Colon (tissue), 2 donors: ENCODE results near the gene OR51I1.

Experiments used
- FAIRE-seq: peaks from 2 replicates; lab custom pipeline; 2012; peaks lifted over from hg19 to GRCh38; lab: Jason Lieb, UNC
- donor health status: control.
- donor health status: control.

The OR51I1 gene

DNA sequence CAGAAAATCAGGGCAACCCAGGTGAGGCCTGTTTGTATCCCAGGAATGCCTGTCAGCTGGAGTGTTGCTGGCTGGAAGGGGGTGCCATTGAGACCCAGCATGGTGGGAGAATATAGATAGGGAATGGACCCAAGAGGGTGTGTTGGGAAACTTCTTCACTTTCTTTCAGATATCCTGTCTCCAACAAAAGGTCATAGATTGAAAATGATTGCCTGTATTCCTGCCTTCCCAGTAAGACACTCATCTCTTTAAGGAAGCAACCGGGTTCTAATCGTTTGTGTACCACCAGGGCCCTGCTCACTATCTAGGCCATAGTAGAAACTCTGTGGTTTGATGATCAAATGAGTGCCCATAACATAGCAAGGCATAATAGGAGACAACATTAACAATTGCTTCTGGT lies at the start of gene OR51I1:
TSS of gene OR51I1 (minus strand) at position 101 of the 400 bp plus-strand sequence. CDS start at position 101, 0 bp downstream.
- FAIRE-seq: no peak

DNA sequence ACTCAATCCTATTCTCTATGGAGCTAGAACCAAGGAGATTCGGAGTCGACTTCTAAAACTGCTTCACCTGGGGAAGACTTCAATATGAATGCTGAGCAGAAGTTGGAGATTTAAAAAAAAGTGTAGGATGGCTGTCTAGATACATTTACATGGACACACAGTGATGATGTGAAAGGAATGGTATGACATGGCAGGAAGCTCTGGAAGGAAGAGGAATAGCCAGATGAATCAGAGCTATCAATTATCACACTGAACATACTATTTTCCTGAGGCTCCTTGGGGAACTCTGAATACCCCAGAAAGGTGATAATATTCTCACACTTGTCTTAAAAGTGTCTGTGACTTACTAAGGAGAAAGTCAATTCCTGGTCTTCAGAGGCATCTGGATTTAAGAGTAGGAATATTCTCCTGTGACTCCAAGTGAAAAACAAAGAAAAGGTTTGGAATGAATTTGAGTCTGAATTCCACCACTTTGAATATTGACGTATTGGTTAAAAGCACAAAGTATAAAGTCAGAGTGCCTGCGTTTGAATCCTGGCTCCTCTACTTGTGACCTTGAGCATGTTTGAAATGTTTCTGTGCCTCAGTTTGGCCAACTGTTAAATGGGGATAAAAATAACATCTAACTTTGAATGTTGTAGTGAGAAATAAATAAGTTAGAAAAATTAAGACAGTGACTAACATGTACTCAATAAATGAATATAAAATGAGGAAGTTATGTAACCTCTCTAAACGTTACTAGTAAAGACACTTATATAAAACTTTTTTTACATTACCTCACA lies 48.5 kb upstream of the OR51I1 start:
- no peak for FAIRE-seq

DNA sequence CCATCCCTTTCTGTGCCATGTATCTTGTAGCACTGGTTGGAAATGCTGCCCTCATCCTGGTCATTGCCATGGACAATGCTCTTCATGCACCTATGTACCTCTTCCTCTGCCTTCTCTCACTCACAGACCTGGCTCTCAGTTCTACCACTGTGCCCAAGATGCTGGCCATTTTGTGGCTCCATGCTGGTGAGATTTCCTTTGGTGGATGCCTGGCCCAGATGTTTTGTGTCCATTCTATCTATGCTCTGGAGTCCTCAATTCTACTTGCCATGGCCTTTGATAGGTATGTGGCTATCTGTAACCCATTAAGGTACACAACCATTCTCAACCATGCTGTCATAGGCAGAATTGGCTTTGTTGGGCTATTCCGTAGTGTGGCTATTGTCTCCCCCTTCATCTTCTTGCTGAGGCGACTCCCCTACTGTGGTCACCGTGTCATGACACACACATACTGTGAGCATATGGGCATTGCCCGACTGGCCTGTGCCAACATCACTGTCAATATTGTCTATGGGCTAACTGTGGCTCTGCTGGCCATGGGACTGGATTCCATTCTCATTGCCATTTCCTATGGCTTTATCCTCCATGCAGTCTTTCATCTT lies 47.6 kb upstream of the OR51I1 start:
- FAIRE-seq: no peak

GRCh38 chr11:5488385-5488784 lies 47.1 kb upstream of the OR51I1 start, which contains the start of gene OR52D1:
Gene OR52D1, plus strand, starts transcription at chr11:5488685. Its CDS starts 22 bp downstream, at chr11:5488707.
- FAIRE-seq: no peak

DNA sequence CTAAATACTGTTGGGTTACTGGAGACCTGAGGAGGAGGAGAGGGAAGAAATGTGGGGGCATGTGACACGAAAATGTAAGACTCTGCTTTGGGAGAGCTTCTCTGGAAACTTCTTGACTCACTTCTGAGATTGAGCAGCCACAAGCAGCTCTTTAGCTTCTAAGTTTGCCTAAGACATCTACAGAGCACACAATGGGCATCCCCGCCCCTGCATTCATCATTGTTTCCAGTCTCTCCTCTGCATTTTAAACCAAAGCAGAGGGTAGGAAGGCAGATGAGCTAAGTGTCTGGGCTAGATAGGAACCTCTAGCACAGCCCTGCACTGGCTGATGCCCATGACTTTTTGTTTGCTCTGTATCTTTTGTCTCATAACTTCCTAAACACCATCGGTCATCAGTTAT lies 45.1 kb upstream of the OR51I1 start:
- FAIRE-seq: no peak

GRCh38 chr11:5486003-5486402 lies 44.7 kb upstream of the OR51I1 start:
- no peak for FAIRE-seq

- FAIRE-seq: no peak
Observed at GRCh38 chr11:5476186-5476819, 35.0 kb upstream of the OR51I1 start.

GRCh38 chr11:5473921-5474320 lies 32.6 kb upstream of the OR51I1 start:
- no peak for FAIRE-seq

DNA sequence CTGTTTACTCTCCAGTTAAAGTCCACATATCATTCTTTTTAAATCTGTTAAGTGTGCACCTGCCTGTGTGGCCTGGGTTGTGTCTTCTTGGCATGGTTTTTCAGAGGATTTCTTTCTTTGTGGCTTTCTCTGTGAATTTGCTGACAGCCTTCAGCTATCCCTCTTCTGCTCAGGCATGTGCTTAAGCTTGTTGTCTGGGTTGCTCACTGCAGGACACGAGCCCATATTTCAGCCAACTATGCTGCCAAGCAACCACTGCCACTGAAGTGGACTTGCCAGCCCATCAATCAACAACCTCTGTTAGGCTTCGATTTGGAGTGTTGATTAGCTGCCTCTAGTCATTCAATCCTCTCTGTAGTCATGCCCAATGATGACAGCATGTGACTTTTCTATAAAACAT lies 26.2 kb upstream of the OR51I1 start:
- no peak for FAIRE-seq

DNA sequence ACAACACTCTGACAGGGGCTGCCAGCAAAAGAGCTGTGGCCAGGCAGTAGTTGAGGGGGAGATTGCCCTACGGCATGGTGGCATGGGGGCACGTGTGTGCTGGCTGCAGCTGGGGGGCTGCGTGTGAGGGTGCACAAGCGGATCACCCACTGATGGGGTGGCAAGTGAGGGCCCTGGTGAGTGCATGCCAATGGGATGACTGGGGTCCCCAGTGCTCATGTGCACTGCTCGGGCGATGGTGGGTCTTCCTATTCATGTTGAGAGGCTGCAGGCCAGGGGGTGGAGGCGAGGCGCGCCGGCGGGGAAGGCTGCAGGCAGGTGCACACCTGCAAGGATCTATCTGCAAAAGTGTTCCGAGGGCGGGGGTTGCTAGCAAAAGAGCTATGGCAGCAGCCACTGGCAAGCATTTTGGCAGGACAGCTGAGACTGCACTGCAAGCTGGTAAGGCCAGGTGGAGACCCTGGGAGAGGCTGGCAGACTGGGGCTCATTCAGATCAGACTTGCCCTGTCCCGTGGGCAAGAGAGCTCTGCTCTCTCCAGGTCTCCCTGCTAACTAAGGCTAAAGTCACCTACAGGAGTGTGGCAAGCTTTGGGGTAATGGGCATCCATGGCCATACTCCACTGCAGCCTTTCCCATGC lies 19.8 kb upstream of the OR51I1 start:
- FAIRE-seq: no peak

- no peak for FAIRE-seq
Observed at GRCh38 chr11:5449432-5449831, 8.1 kb upstream of the OR51I1 start.

DNA sequence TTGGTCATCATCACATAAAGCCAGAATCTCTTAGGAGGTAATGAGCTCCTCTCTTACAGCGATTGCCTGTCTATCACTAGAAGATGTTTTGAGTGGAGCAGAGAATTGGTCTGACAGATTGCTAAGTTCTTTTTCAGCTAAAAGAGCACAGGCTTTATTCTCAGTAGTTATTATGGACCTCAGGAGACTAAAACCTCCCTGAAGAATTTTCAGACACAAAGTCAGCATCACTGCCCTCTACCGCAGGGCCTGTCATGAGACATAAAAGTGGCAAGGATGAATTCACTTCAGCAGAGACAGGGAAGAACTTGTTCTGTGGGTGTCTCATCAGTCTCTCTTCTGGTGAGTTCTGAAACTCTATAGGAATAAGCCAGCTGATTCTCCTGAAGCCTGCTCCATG lies 7.7 kb upstream of the OR51I1 start, which contains the start of gene OR51I2:
TSS of gene OR51I2 (plus strand) at position 301 of the 400 bp plus-strand sequence. CDS start 4,166 bp downstream, outside the sequence.
- no peak for FAIRE-seq

DNA sequence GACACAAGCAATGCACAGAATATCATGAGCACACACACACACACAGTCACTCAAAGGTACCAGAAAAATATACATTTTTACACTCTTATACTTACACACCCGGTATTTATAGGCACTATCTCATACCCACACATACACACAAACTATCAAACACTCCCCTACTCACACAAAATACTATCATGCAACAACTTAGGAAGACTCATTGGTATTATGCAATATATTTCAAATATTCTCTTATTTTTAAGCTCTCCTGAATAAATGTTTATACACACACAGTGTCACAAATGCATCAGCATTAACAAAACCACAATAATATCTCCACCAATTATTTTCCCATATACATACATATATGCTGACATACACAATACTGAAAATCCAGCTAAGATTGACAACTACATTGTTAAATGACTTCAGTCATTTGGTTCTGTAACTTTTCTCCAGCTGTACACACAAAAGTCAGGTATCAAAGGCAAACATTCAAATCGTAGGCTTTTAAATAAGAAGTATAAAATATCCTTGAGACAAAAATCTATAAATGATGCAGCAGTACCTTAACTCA lies 2.6 kb upstream of the OR51I1 start:
- no peak for FAIRE-seq

DNA sequence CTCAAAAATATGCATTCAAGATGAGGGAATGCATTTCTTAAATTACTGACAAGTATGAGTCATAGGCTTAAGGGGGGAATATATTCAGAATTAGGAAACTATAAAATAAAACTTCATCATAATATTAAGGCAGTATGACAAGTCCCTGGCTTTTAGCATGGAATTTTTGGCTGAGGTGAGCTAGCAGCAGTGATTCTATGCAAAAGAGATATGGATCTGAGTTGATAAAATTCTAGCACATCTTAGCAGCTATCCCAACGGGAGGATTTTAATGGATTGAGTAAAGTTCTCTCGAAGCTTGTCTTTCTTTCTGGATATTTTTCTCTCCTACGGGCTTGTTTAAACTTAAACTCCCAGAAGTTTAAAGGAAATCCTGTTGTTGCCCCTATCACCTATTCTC lies 18.2 kb downstream of the OR51I1 start:
- FAIRE-seq: no peak

- no peak for FAIRE-seq
Observed at GRCh38 chr11:5421811-5422210, 19.5 kb downstream of the OR51I1 start, which contains the start of gene OR51Q1. Gene OR51Q1, plus strand, starts transcription at chr11:5422111. Its CDS starts 90 bp downstream, at chr11:5422201.

GRCh38 chr11:5420993-5421392 lies 20.3 kb downstream of the OR51I1 start:
- no peak for FAIRE-seq

GRCh38 chr11:5405173-5405572 lies 36.1 kb downstream of the OR51I1 start:
- no peak for FAIRE-seq

- FAIRE-seq: no peak
Observed at GRCh38 chr11:5398936-5399335, 42.4 kb downstream of the OR51I1 start.

GRCh38 chr11:5394091-5394490 lies 47.2 kb downstream of the OR51I1 start:
- FAIRE-seq: no peak
